ENCODE results near the gene DIP2C. TPM values are rescaled to one million over a fixed set of nuclear protein-coding genes. Genes with fewer than 3 reads are reported as not detected.
"Not testable (repeated sequence)": the region's sequence is repeated elsewhere in the genome, so short reads cannot be mapped to it uniquely, and the experiment has no call there.

Gene DIP2C
- total RNA-seq, 4 donors from 2014 or later = 10.5 to 40.5 (median 19.5) TPM

DNA sequence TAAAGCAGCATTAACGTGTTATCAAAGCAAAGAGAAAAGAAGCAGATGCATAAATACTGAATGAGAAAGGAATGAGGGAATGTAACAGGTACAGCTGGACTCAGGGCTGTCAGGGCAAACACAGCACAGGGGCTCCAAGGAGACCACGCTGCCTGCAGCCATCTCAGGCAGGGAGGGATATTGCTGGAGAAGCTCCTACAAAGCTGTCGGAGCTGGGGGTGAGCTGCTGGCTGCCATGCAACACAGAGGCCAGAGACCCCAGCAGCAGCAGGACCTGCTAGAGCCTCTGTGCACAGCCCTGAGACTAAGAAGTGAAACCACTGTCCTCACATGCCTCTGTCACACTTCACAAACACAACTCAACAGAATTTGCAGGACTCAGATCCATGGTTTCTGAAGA, 235.8 kb downstream of the DIP2C start:
- Histone ChIP-seq H3K9me3 (no peaks in the 10 kb centered on the region), H3K27ac (no peak overlapping the region), H3K36me3 (no peaks in the 10 kb centered on the region), H3K27me3 (no peaks in the 10 kb centered on the region), H3K4me3 (no peak overlapping the region), H3K4me1 (no peaks in the 10 kb centered on the region)
- TF ChIP-seq, protein P1, sequence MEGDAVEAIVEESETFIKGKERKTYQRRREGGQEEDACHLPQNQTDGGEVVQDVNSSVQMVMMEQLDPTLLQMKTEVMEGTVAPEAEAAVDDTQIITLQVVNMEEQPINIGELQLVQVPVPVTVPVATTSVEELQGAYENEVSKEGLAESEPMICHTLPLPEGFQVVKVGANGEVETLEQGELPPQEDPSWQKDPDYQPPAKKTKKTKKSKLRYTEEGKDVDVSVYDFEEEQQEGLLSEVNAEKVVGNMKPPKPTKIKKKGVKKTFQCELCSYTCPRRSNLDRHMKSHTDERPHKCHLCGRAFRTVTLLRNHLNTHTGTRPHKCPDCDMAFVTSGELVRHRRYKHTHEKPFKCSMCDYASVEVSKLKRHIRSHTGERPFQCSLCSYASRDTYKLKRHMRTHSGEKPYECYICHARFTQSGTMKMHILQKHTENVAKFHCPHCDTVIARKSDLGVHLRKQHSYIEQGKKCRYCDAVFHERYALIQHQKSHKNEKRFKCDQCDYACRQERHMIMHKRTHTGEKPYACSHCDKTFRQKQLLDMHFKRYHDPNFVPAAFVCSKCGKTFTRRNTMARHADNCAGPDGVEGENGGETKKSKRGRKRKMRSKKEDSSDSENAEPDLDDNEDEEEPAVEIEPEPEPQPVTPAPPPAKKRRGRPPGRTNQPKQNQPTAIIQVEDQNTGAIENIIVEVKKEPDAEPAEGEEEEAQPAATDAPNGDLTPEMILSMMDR (IDR thresholded peaks at IDR 0.05) = no peak
- no peak for TF ChIP-seq POLR2A (IDR thresholded peaks at IDR 0.05)
- no peak for DNase-seq
- intact Hi-C loops (cut with DNase I; ENCODE audit: low total_unique reads) = no loop called here

DNA sequence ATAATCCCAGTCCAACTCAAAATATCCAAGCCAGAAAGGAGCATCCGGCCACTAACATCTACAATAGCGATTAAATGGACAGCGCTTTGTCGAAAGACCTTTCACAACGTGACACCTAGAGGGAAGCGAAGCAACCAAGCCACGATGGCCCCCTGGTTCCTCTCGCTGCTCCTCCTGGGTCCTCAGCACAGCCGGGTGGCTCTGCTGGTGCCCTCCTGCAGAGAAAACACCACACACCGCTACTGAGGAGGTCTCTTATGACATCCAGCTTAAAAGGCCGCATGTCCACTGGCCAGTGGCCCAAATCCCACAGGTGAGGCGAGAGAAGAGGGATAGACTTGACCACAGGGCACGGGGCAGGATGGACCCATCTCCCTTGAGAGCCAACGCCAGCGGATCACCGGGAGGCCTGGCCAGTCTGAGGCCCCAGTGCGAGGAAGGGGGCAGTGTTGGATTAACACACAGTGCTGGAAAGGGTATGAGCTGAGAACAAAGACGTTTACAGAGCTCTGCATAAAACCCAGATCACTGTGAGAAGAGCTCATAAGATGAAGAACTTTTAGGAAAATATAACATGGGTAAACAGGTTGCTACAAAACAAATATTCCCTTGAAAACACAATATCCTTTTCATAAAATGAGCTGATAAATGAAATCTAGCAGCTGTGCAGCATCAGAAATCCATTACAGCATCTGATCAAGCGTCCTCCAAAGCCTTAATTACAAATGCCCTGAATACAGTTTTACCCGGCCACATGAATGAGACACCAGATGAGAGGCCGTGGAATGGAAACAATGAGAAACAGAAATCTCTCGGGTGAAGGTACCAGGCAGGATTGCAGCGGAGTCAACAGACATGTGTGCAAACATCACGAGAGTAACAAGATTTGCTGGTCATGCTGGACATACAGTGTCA, 236.7 kb downstream of the DIP2C start:
- DNase-seq = no peak
- TF ChIP-seq, protein P1 (IDR thresholded peaks at IDR 0.05) = no peak
- no peak for TF ChIP-seq POLR2A (IDR thresholded peaks at IDR 0.05)
- intact Hi-C loops (cut with DNase I; ENCODE audit: low total_unique reads) = no loop called here
- no peak overlapping the region for H3K4me3 ChIP-seq
- H3K36me3 ChIP-seq = no peaks in the 10 kb centered on the region
- no peaks in the 10 kb centered on the region for H3K9me3 ChIP-seq
- H3K4me1 ChIP-seq = no peaks in the 10 kb centered on the region
- H3K27ac ChIP-seq = no peak overlapping the region
- H3K27me3 ChIP-seq = no peaks in the 10 kb centered on the region

- Histone ChIP-seq H3K9me3 (no peaks in the 10 kb centered on the region), H3K27ac (no peak overlapping the region), H3K4me3 (no peak overlapping the region), H3K4me1 (no peaks in the 10 kb centered on the region), H3K36me3 (no peaks in the 10 kb centered on the region), H3K27me3 (no peaks in the 10 kb centered on the region)
- no peak for DNase-seq
- intact Hi-C loops (cut with DNase I; ENCODE audit: low total_unique reads) = no loop called here
- no peak for TF ChIP-seq POLR2A (IDR thresholded peaks at IDR 0.05)
- TF ChIP-seq, protein P1 (IDR thresholded peaks at IDR 0.05) = no peak
Measured at GRCh38 chr10:451856-452255, 237.6 kb downstream of the DIP2C start.

DNA sequence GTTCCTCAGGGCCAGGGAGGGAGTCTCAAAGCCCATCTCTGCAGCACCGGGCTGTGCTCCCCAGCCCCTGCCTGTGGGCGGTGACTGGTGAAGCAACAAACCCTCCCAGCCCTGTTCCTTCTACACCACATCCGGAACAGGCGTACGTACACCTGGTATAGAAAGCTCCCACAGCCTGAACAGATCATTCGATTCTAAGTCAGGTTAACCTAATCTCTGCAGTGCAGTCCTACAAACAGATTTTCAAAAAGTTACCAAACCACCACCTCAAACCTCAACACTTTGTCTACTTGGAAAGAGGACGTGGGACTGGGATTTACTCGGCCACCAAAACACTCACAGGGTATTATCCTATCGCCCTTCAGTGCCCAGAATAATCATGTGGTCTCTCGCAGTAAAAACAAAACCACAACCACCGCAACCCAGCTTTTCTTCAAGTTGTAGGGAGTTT, 238.4 kb downstream of the DIP2C start:
- no peak overlapping the region for H3K4me3 ChIP-seq
- no peaks in the 10 kb centered on the region for H3K27me3 ChIP-seq
- H3K36me3 ChIP-seq = no peaks in the 10 kb centered on the region
- no peaks in the 10 kb centered on the region for H3K9me3 ChIP-seq
- no peak for DNase-seq
- intact Hi-C loops (cut with DNase I; ENCODE audit: low total_unique reads) = no loop called here
- H3K27ac ChIP-seq = no peak overlapping the region
- no peaks in the 10 kb centered on the region for H3K4me1 ChIP-seq
- TF ChIP-seq POLR2A (IDR thresholded peaks at IDR 0.05) = no peak
- TF ChIP-seq, protein P1 (IDR thresholded peaks at IDR 0.05) = no peak

GRCh38 chr10:450463-450862, 239.0 kb downstream of the DIP2C start:
- Histone ChIP-seq H3K27ac (no peak overlapping the region), H3K4me3 (no peak overlapping the region), H3K27me3 (no peaks in the 10 kb centered on the region), H3K36me3 (no peaks in the 10 kb centered on the region), H3K9me3 (no peaks in the 10 kb centered on the region), H3K4me1 (no peaks in the 10 kb centered on the region)
- no peak for TF ChIP-seq POLR2A (IDR thresholded peaks at IDR 0.05)
- TF ChIP-seq, protein P1 (IDR thresholded peaks at IDR 0.05) = no peak
- DNase-seq = no peak
- intact Hi-C loops (cut with DNase I; ENCODE audit: low total_unique reads) = no loop called here

DNA sequence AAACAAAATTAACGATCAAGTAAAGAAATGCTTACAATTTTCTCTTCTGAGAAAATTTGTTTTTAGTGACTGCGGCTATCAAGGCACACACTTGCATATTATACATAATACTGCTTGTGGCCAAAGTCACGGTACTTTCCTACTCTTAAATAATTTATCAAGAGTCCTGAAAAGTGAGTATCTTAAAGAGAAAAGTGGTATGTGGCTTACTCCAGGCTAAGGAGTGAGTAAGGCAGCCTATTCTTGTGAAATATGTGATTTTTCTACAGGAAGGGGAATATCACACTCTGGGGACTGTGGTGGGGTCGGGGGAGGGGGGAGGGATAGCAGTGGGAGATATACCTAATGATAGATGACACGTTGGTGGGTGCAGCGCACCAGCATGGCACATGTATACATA, 240.1 kb downstream of the DIP2C start:
- intact Hi-C loops (cut with DNase I; ENCODE audit: low total_unique reads); H3K9me3 ChIP-seq; H3K4me3 ChIP-seq; H3K4me1 ChIP-seq; H3K27ac ChIP-seq; DNase-seq; H3K27me3 ChIP-seq; H3K36me3 ChIP-seq: not testable (repeated sequence)
